SJSA1 (cell line): ENCODE data around the gene ATP5MK. TPM values are rescaled to one million over a fixed set of nuclear protein-coding genes. Genes with fewer than 3 reads are reported as not detected.
"Not testable (repeated sequence)": the region's sequence is repeated elsewhere in the genome, so short reads cannot be mapped to it uniquely, and the experiment has no call there.

Experiments
- DNase-seq, 2 experiments: peaks; one replicate each; pipeline ENCODE4 v3.0.0-alpha.2; 2015 to 2020; ENCODE audit warnings: low spot score in 2 of 2, low read depth in 1 of 2
- H3K27ac ChIP-seq: fragments of 250-450 bp; sonication (Bioruptor Pico); 2 replicates; pipeline ENCODE4 v1.5.1; 2020; ENCODE audit warnings: mild to moderate bottlenecking, moderate library complexity
- H3K27me3 ChIP-seq: fragments of 250-450 bp; sonication (Bioruptor Pico); replicated peaks from 2 replicates; pipeline ENCODE4 v1.5.1; 2020; ENCODE audit warnings: mild to moderate bottlenecking, moderate library complexity
- H3K36me3 ChIP-seq: fragments of 250-450 bp; sonication (Bioruptor Pico); 2 replicates; pipeline ENCODE4 v1.5.1; 2020; ENCODE audit warnings: mild to moderate bottlenecking
- H3K4me1 ChIP-seq: fragments of 250-450 bp; sonication (Bioruptor Pico); replicated peaks from 2 replicates; pipeline ENCODE4 v1.6.1; 2021; ENCODE audit warnings: mild to moderate bottlenecking
- H3K4me3 ChIP-seq: fragments of 250-450 bp; sonication (Bioruptor Pico); 2 replicates; pipeline ENCODE4 v1.5.1; 2020; ENCODE audit warnings: mild to moderate bottlenecking
- H3K9me3 ChIP-seq: fragments of 250-450 bp; sonication (Bioruptor Pico); replicated peaks from 2 replicates; pipeline ENCODE4 v1.5.1; 2020; ENCODE audit warnings: mild to moderate bottlenecking
- total RNA-seq: library from RNA; depleted of rRNA; stranded (reverse); fragments of >200 nt; shearing (Covaris generic); gene quantifications from 2 replicates; pipeline ENCODE4 v1.2.3, GENCODE V29; 2014

Gene ATP5MK
- total RNA-seq, 1 experiment from 2014 or later = 457 TPM

- Histone ChIP-seq H3K4me3 (no peak overlapping the region), H3K9me3 (no peaks in the 10 kb centered on the region), H3K27ac (no peak overlapping the region), H3K27me3 (no peaks in the 10 kb centered on the region), H3K36me3 (peaks cover 87% of the 10 kb centered on the region), H3K4me1 (no peaks in the 10 kb centered on the region)
- DNase-seq = no peak
Observed at GRCh38 chr10:103427866-103428265, 31.6 kb upstream of the ATP5MK start.

DNA sequence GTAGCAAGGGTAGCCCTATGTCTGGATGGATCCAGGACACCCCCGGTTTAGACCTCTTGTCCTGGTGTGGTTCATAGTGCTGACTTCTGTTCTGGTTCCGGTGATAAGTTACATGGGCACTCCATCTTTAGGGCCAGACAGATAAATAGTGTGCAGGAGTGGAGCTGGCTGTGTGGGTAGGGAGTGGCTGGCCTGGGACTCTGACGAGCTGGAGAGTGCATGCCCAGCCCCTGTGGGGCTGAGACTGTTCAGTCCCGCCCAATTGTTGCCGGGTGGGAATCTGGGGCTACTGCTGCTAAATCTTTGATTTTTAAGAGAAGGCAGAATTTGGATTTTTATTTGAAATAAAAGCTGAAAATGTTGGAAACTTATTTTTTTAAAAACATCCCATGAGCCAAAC lies 27.5 kb upstream of the ATP5MK start:
- H3K4me1 ChIP-seq = no peaks in the 10 kb centered on the region
- H3K27ac ChIP-seq = no peak overlapping the region
- peaks cover 79% of the 10 kb centered on the region for H3K36me3 ChIP-seq
- no peaks in the 10 kb centered on the region for H3K9me3 ChIP-seq
- no peak overlapping the region for H3K4me3 ChIP-seq
- H3K27me3 ChIP-seq = no peaks in the 10 kb centered on the region
- no peak for DNase-seq

- H3K27ac ChIP-seq = no peak overlapping the region
- H3K36me3 ChIP-seq = peaks cover 88% of the 10 kb centered on the region
- H3K4me1 ChIP-seq = no peaks in the 10 kb centered on the region
- no peak for DNase-seq
- H3K27me3 ChIP-seq = no peaks in the 10 kb centered on the region
- H3K4me3 ChIP-seq = no peak overlapping the region
- no peaks in the 10 kb centered on the region for H3K9me3 ChIP-seq
Observed at GRCh38 chr10:103419101-103419500, 22.8 kb upstream of the ATP5MK start.

DNA sequence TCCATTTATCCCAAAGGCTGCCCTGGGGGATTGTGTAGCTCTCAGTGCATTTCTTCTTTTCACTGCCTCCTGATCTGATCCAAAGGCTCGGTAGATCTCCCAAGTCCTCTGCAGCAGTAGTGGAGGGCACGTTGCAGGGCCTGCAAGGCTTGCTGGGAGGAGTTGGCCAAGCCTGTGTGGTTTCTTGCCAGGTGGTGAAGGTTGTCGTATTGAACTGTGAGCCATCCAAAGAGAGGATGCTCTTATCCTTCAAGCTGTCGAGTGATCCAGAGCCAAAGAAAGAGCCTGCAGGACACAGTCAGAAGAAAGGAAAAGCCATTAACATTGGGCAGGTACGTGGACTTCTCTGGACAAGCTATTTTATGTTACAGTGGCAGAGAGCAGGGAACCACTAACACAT lies 21.3 kb upstream of the ATP5MK start:
- Histone ChIP-seq H3K27me3 (no peaks in the 10 kb centered on the region), H3K27ac (no peak overlapping the region), H3K9me3 (no peaks in the 10 kb centered on the region), H3K4me3 (no peak overlapping the region), H3K36me3 (peaks cover 88% of the 10 kb centered on the region), H3K4me1 (no peaks in the 10 kb centered on the region)
- no peak for DNase-seq

- H3K9me3 ChIP-seq, H3K27me3 ChIP-seq, H3K27ac ChIP-seq, H3K4me1 ChIP-seq, H3K4me3 ChIP-seq, DNase-seq: not testable (repeated sequence)
- peaks cover 88% of the 10 kb centered on the region for H3K36me3 ChIP-seq
Observed at GRCh38 chr10:103417148-103417469, 20.8 kb upstream of the ATP5MK start.

DNA sequence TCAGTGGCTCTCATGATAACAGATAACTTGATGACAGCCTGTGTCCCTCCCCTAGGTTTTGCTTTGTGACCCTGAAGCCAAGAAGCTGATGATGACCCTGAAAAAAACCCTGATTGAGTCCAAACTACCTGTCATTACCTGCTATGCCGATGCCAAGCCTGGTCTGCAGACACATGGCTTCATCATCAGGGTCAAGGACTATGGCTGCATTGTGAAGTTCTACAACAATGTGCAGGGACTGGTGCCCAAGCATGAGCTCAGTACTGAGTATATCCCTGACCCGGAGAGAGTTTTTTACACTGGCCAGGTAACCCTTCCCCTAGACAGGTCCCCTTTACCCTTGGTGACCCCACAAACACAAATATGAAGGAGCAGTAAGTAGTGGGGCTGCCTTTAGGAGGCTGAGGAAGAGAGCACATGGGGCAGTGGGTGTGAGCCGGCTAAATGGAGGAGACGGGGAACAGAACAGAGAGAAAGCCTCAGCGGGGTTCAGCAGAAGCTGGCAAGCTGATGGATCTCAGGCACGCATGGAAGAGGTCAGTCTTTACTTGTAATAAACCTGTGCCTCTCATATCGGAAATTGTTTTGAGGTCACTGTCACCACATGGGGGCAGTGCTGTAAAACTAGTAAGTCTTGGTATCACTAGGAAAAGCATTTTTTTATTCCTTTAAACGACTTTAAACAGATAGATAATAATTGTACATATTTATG lies 20.3 kb upstream of the ATP5MK start:
- H3K36me3 ChIP-seq = peaks cover 91% of the 10 kb centered on the region
- DNase-seq = peak; percentile 32 to 58
- no peaks in the 10 kb centered on the region for H3K27me3 ChIP-seq

DNA sequence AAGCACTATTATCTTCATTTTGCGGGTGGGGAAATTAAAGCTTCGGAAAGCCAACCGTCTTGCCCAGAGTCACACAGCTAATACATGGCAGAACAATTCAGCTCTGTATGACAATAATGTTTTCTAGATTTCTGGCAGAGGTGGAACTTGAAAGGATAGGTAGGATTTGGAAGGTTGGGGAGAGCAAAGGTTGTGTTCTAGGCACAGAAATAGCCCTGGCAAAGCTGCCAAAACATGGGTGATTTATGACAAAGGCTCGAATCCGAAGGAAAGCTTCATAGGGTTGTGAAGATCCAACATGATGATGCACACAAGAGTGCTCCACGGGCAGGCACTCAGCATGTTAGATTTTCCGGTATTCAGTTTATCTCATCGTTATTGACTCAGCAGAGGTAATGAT lies 19.3 kb upstream of the ATP5MK start:
- H3K4me1 ChIP-seq = no peaks in the 10 kb centered on the region
- H3K9me3 ChIP-seq = no peaks in the 10 kb centered on the region
- no peaks in the 10 kb centered on the region for H3K27me3 ChIP-seq
- no peak for DNase-seq
- no peak overlapping the region for H3K27ac ChIP-seq
- no peak overlapping the region for H3K4me3 ChIP-seq
- peaks cover 93% of the 10 kb centered on the region for H3K36me3 ChIP-seq

More for the DNA sequence above, 20.3 kb upstream of the ATP5MK start:
- H3K4me3 ChIP-seq = no peak overlapping the region
- no peaks in the 10 kb centered on the region for H3K9me3 ChIP-seq
- no peaks in the 10 kb centered on the region for H3K4me1 ChIP-seq
- no peak overlapping the region for H3K27ac ChIP-seq

DNA sequence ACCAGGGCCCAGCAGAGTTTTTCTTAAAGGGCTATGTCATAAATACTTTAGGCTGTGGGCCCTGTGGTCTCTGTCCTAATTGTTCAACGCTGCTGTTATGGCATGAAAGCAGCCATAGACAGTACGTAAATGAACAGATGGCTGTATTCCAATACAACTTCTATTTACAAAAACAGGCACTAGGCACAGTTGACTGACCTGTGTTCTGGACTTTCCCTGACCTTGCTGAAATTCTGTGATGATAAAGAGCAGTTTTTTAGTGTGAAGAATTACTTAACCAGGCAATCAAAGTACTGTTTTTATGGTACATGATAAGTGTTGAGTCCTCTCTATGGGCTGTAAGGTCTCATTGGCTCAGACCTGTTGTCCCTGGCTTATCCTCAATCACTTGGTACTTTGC lies 17.3 kb upstream of the ATP5MK start:
- H3K27me3 ChIP-seq = no peaks in the 10 kb centered on the region
- no peak overlapping the region for H3K4me3 ChIP-seq
- no peak for DNase-seq
- H3K9me3 ChIP-seq = no peaks in the 10 kb centered on the region
- H3K36me3 ChIP-seq = peaks cover 97% of the 10 kb centered on the region
- no peak overlapping the region for H3K27ac ChIP-seq
- H3K4me1 ChIP-seq = no peaks in the 10 kb centered on the region

DNA sequence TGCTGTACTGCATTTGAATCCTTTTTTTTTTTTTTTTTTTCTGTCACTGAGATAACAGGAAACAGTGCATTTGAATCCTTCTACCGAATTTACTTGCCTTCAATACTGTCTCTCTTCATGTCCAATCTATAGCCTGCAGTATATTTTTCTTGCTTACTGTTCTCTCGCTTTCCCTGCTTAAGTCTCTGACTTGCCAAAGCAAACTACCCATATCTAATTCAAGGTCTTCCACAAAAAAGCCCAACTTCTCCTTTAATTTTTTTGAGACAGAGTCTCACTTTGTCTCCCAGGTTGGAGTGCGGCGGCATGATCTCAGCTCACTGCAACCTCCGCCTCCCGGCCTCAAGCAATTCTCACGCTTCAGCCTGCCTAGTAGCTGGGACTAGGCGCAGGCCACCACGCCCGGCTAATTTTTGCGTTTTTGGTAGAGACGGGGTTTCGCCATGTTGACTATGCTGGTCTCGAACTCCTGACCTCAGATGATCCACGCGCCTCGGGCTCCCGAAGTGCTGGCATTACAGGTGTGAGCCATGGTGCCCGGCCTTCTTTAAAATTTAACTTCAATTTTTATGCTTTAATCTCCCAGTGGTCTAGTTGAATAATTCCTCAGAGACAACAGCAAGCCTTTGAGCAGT lies 1.0 kb upstream of the ATP5MK start:
- peak overlapping the region; percentile 69 for H3K4me3 ChIP-seq
- no peaks in the 10 kb centered on the region for H3K27me3 ChIP-seq
- no peaks in the 10 kb centered on the region for H3K9me3 ChIP-seq
- DNase-seq = no peak
- H3K27ac ChIP-seq = peak overlapping the region; percentile 24; the same call in 1 of the 2 replicates
- peaks cover 9% of the 10 kb centered on the region; the same call in 1 of the 2 replicates for H3K4me1 ChIP-seq
- H3K36me3 ChIP-seq = peaks cover 66% of the 10 kb centered on the region

GRCh38 chr10:103396789-103397087 lies 463 bp upstream of the ATP5MK start:
- Histone ChIP-seq H3K27me3 (no peaks in the 10 kb centered on the region), H3K36me3 (peaks cover 65% of the 10 kb centered on the region), H3K27ac (peak overlapping the region; percentile 24; the same call in 1 of the 2 replicates), H3K4me1 (peaks cover 9% of the 10 kb centered on the region; the same call in 1 of the 2 replicates), H3K9me3 (no peaks in the 10 kb centered on the region), H3K4me3 (peak overlapping the region; percentile 69)
- DNase-seq = no peak

- H3K36me3 ChIP-seq = peaks cover 65% of the 10 kb centered on the region
- H3K4me3 ChIP-seq = peak overlapping the region; percentile 69
- H3K4me1 ChIP-seq = peaks cover 9% of the 10 kb centered on the region; the same call in 1 of the 2 replicates
- peak in 1 of 2 experiments; percentile 18 for DNase-seq
- H3K27ac ChIP-seq = peak overlapping the region; percentile 43
- H3K27me3 ChIP-seq = no peaks in the 10 kb centered on the region
- H3K9me3 ChIP-seq = no peaks in the 10 kb centered on the region
Observed at GRCh38 chr10:103395754-103396066, 565 bp downstream of the ATP5MK start.

DNA sequence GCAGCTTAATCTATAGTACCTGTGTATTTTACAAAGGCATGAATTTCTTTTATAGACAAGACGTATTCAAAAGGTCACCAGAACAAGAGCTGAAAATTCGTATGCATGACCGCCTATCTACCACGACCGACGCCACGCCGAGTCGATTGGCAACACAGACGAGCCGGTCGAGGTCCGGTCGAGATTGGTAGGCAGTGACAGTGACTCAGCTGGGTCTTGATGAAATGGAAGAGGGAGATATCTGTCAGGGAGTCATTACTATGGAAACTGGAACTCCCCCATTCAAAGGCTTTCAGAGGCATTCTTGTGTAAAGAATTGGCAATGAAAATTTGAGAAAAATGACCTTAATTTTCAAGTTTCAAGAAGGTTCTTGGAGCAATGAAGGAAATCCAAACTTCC lies 2.1 kb downstream of the ATP5MK start:
- Histone ChIP-seq H3K4me1 (peaks cover 9% of the 10 kb centered on the region; the same call in 1 of the 2 replicates), H3K36me3 (peaks cover 66% of the 10 kb centered on the region), H3K27ac (no peak overlapping the region), H3K27me3 (no peaks in the 10 kb centered on the region), H3K4me3 (no peak overlapping the region), H3K9me3 (no peaks in the 10 kb centered on the region)
- no peak for DNase-seq

DNA sequence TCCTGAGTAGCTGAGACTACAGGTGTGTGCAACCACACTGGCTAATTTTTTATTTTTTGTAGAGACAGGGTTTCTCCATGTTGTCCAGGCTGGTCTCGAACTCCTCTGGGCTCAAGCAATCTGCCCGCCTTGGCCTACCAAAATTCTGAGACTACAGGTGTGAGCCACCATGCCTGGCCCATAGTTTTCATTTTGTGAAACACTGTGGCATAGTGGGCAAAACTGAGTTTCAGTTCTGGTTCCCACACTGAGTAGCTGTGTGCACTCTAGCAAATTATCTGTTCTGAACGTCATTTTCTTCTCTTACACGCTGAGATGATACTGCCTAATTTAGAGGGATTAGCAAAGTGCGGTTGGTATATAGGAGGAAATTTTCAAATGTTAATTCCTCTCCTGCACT lies 13.5 kb downstream of the ATP5MK start:
- Histone ChIP-seq H3K27ac (no peak overlapping the region), H3K9me3 (no peaks in the 10 kb centered on the region), H3K4me3 (no peak overlapping the region), H3K36me3 (peaks cover 59% of the 10 kb centered on the region), H3K27me3 (no peaks in the 10 kb centered on the region), H3K4me1 (no peaks in the 10 kb centered on the region)
- no peak for DNase-seq

DNA sequence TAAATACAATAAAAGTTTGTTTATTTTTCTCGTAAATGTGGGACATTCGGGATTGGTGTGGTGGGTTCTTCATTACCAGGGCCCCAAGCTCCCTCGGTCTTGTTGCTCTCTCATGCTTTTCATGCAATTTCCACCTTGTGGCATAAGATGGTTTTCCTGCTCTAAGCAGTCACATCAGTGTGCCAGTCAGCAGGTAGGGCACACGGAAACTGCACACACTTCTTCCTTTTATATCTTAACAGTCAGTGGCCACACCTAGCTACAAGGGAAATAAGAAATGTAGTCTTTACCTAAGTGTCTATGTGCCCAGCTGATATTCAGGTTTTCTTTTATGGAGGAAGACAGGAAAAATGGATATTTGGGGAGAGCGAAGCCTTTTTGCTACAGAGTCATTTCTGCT lies 22.0 kb downstream of the ATP5MK start:
- Histone ChIP-seq H3K27ac (no peak overlapping the region), H3K4me3 (no peak overlapping the region), H3K4me1 (peaks cover 4% of the 10 kb centered on the region; the same call in 1 of the 2 replicates), H3K36me3 (peaks cover 50% of the 10 kb centered on the region), H3K9me3 (no peaks in the 10 kb centered on the region), H3K27me3 (no peaks in the 10 kb centered on the region)
- no peak for DNase-seq

DNA sequence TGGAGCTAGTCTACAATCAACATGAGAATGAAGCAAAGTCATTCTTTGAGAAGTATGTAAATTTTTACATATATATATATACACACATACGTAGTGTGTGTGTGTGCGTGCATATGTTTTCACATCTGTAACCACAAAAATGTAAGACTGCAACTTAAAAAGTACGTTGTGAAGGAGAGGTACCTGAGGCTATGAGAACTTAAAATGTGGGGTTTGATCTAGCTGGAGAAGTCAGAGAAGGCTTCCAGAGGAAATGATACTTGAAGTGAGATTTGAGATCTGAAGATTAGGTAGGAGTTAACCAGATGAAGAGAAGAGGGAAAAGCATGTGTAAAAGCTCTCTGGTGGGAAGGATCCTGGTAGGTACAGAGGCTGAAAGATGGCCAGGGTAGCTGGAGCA lies 22.7 kb downstream of the ATP5MK start:
- H3K27ac ChIP-seq = no peak overlapping the region
- peaks cover 42% of the 10 kb centered on the region for H3K36me3 ChIP-seq
- H3K4me3 ChIP-seq = no peak overlapping the region
- no peaks in the 10 kb centered on the region for H3K27me3 ChIP-seq
- H3K4me1 ChIP-seq = peaks cover 7% of the 10 kb centered on the region; the same call in 1 of the 2 replicates
- no peak for DNase-seq
- H3K9me3 ChIP-seq = no peaks in the 10 kb centered on the region
